GM12892 (cell line): Measurements from ENCODE around the gene SLC29A2.

ENCODE experiments used
- POLR2A ChIP-seq: IDR thresholded peaks from 2 replicates; pipeline ENCODE4 v1.6.1; 2011; ENCODE audit warnings: low read depth, low read length, control low read depth
- POLR2AphosphoS5 ChIP-seq: IDR thresholded peaks from 2 replicates; pipeline ENCODE4 v1.6.1; 2011; ENCODE audit warnings: low read depth, low read length, control low read depth
- TAF1 ChIP-seq: IDR thresholded peaks from 2 replicates; pipeline ENCODE4 v1.6.1; 2011; ENCODE audit warnings: low read depth, mild to moderate bottlenecking, control low read depth, low read length, borderline replicate concordance

DNA sequence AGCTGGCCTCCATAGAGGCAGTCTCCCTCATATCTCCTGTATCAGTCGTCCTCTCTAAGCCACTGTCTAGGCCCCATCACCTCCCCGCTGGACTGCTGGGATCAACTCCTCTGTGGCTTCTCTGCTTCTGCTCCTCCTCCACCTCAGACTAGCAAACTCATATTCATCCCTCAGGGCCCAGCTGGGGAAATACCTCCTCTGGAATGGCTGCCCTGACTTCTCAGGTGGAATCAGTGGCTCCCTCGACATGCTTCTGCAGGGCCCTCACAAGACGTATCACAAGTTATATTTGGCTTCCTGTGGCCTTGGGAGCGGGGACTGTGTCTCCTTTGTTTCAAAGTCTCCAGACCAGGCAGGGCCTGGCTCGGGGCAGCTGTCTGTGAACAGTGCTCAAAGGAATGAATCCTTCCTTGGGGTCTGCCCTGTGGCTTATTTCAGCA, 10.0 kb downstream of the SLC29A2 start:
- no peak for TF ChIP-seq POLR2A
- no peak for TF ChIP-seq TAF1
- no peak for TF ChIP-seq POLR2AphosphoS5
